GM23248 (cell line): ENCODE results near the gene STXBP4.

Experiments used
- EZH2 ChIP-seq: fragments of 200-600 bp; sonication (generic); IDR thresholded peaks from 2 replicates; pipeline ENCODE4 v1.6.1; 2018; ENCODE audit warnings: antibody characterized with exemption, mild to moderate bottlenecking; ENCODE audit not compliant: insufficient read depth, poor library complexity, severe bottlenecking
- EZH2phosphoT487 ChIP-seq: fragments of 200-600 bp; sonication (generic); IDR thresholded peaks from 2 replicates; pipeline ENCODE4 v1.6.1; 2018; ENCODE audit warnings: antibody characterized with exemption, moderate library complexity, mild to moderate bottlenecking, low read depth; ENCODE audit not compliant: insufficient read depth

DNA sequence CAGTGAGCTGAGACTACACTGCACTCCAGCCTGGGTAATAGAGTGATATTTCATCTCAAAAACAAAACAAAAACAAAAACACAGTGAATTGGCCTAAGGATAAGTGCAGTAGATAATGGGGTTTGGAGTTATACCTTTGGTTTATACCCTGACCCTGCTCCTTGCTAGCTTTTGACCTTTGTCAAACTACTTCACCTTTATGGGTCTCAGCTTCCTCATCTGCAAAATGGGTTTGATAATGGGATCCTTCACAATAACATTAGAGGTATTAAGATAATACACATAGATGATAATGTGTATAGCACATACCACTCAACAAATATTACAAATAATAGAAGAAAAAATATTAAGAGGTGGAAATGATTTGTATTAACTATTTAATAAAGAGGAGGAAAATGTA is 85.9 kb downstream of the STXBP4 start:
- TF ChIP-seq EZH2 (no peak), EZH2phosphoT487 (no peak)
